WTC11 (cell line): Measurements from ENCODE around the gene BMPR1B.

ENCODE experiments used
- NR2C2 ChIP-seq: sonication (generic); formaldehyde crosslinking; IDR thresholded peaks from 2 replicates; pipeline ENCODE4 v1.8.0; 2022; ENCODE audit warnings: mild to moderate bottlenecking, missing genetic modification reagents
- OVOL2 ChIP-seq: fragments of 250-450 bp; sonication (Bioruptor Pico); IDR thresholded peaks from 2 replicates; pipeline ENCODE4 v1.9.0; 2021; ENCODE audit warnings: mild to moderate bottlenecking, borderline replicate concordance
- TP53 ChIP-seq: sonication (generic); formaldehyde crosslinking; IDR thresholded peaks from 2 replicates; pipeline ENCODE4 v1.8.1; 2023; ENCODE audit warnings: mild to moderate bottlenecking, missing genetic modification reagents
- ZNF263 ChIP-seq: sonication (generic); formaldehyde crosslinking; IDR thresholded peaks from 2 replicates; pipeline ENCODE4 v1.8.1; 2022; ENCODE audit warnings: low read depth, mild to moderate bottlenecking, moderate library complexity, missing genetic modification reagents
- TF ChIP-seq, protein P1 (sequence below): fragments of 200-600 bp; IDR thresholded peaks from 2 replicates; pipeline ENCODE4 v1.8.0; 2022; ENCODE audit warnings: antibody characterized with exemption
- TF ChIP-seq, protein P2 (sequence below): sonication (generic); formaldehyde crosslinking; conservative IDR thresholded peaks from 2 replicates; pipeline ENCODE4 v1.8.1; 2022; ENCODE audit warnings: mild to moderate bottlenecking, missing genetic modification reagents
- TF ChIP-seq, protein P3 (sequence below): sonication (generic); formaldehyde crosslinking; IDR thresholded peaks from 2 replicates; pipeline ENCODE4 v1.8.1; 2023; ENCODE audit warnings: mild to moderate bottlenecking, missing genetic modification reagents

DNA sequence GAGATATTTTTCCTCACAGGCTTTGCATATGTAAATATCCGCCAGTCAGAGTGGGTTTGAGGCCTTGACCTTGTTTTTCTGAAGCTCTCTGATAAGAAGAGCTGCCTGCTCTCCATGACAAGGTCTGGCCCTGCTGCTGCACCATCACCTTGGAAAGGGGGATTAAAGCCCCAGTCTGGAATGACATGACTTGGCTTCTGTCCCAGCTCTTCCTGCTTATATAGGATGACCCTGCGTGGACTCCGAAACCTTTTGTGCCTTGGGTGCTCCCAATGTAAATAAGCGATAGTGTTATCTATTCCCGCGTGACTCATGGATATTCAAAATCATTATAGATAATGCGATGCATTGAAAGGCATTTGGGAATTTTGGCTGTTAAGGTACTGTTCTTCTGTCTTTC lies 139.3 kb downstream of the BMPR1B start:
- TF ChIP-seq, protein P1, sequence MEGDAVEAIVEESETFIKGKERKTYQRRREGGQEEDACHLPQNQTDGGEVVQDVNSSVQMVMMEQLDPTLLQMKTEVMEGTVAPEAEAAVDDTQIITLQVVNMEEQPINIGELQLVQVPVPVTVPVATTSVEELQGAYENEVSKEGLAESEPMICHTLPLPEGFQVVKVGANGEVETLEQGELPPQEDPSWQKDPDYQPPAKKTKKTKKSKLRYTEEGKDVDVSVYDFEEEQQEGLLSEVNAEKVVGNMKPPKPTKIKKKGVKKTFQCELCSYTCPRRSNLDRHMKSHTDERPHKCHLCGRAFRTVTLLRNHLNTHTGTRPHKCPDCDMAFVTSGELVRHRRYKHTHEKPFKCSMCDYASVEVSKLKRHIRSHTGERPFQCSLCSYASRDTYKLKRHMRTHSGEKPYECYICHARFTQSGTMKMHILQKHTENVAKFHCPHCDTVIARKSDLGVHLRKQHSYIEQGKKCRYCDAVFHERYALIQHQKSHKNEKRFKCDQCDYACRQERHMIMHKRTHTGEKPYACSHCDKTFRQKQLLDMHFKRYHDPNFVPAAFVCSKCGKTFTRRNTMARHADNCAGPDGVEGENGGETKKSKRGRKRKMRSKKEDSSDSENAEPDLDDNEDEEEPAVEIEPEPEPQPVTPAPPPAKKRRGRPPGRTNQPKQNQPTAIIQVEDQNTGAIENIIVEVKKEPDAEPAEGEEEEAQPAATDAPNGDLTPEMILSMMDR: no peak
- TF ChIP-seq, protein P2, sequence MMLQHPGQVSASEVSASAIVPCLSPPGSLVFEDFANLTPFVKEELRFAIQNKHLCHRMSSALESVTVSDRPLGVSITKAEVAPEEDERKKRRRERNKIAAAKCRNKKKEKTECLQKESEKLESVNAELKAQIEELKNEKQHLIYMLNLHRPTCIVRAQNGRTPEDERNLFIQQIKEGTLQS (CRISPR knock-in tag): no peak
- TF ChIP-seq ZNF263 (CRISPR knock-in tag) (no peak), OVOL2 (CRISPR knock-in tag) (no peak), NR2C2 (CRISPR knock-in tag) (no peak), TP53 (no peak)
- TF ChIP-seq, protein P3, sequence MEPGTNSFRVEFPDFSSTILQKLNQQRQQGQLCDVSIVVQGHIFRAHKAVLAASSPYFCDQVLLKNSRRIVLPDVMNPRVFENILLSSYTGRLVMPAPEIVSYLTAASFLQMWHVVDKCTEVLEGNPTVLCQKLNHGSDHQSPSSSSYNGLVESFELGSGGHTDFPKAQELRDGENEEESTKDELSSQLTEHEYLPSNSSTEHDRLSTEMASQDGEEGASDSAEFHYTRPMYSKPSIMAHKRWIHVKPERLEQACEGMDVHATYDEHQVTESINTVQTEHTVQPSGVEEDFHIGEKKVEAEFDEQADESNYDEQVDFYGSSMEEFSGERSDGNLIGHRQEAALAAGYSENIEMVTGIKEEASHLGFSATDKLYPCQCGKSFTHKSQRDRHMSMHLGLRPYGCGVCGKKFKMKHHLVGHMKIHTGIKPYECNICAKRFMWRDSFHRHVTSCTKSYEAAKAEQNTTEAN (CRISPR knock-in tag): no peak
